RCC 7860 (cell line): Measurements from ENCODE around the gene SLC22A1.
"Not testable (repeated sequence)": the region's sequence is repeated elsewhere in the genome, so short reads cannot be mapped to it uniquely, and the experiment has no call there.

Experiments used
- DNase-seq: peaks from one replicate; pipeline ENCODE4 v3.0.0-alpha.2; 2015; ENCODE audit warnings: low spot score
- FAIRE-seq: peaks from 2 replicates; lab custom pipeline; 2012; peaks lifted over from hg19 to GRCh38; lab: Jason Lieb, UNC

Gene SLC22A1

GRCh38 chr6:160165928-160166327, 44.3 kb downstream of the SLC22A1 start:
- not testable (repeated sequence) for FAIRE-seq, DNase-seq

DNA sequence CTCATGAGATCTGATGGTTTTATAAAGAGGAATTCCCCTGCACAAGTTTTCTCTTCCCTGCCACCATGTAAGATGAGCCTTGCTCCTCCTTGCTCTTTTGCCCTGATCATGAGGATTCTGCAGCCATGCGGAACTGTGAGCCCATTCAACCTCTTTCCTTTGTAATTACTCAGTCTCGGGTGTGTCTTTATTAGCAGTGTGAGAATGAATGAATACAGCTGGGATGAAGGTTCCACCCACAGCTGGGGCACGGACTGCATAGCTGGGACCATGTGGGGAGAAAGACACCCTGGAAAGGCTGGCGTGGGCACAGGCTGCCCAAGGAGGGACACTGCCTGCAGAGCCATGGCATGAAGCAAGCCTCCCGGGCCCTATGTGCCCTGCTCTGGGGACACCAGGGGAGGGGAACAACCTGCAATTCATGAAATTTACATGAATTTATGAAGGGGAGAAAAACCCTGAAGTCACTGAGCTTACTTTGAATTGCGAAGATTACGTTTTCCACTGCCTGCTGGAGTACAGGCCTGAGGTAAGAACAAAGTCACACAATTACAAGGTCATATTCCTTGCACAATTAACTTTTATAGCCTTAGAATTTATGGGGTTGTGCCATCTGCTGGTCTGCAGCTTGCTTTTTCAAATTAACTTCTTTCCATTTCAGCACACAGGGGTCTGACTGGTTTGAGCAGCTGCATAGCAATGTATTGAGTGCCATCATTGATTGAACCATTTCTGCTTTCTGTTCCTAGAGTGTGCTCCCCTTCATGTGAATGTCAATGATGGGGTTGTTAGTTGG, 46.2 kb downstream of the SLC22A1 start:
- DNase-seq (peak; percentile 43), FAIRE-seq (no peak)

GRCh38 chr6:160170018-160170680, 48.5 kb downstream of the SLC22A1 start:
- FAIRE-seq (no peak), DNase-seq (no peak)

DNA sequence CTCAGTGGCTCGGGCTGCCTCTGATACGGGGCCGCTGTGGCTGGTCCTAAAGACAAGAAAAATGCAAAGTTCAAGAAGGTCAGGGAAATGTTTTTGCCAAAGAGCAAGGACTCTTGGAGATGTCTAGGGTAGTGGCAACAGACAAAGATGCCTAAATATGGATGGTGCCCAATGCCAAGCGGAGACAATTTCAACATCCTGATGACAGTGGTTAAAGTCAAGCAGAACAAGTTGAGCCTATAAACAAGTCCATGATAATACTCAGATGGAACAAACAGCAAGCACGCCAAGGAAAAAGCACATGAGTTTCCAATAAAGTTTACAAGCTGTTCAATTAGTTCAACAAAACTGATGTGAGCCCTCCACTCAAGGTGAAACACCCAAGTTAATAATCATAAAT, 51.1 kb downstream of the SLC22A1 start:
- FAIRE-seq (no peak), DNase-seq (no peak)

DNA sequence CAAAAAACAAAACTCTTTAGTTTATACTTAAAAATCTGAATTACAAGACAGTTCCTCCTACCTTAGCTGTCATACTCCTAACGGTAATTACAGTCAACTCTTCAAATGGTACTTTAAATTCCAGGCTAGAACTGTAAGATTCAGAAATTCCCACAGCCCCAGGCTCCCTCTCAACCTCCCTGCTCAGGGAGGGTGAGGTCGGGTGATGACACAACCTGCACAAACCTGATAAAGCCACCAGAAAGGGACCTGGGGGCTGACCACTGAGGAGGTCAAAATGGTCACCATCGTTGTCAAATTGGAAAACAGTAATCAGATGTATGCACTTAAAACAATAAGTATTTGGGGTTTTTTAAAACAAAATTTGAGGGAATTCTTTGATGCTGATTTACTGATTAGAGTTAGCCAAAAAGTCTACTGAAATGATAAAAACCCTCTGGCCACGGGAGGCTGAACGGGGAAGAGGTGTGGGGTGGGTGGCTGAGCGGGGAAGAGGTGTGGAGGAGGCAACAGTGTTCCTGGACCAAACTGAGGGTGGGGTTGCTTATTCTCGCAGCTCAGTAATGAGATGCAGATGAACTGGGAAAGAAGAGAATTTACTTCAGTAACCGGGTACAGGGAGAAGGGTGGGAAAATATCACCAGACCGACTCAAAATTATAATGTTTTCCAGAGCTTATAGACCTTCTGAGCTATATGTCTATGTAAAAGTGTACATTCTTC, 52.4 kb downstream of the SLC22A1 start:
- no peak for DNase-seq
- FAIRE-seq, result no peak

DNA sequence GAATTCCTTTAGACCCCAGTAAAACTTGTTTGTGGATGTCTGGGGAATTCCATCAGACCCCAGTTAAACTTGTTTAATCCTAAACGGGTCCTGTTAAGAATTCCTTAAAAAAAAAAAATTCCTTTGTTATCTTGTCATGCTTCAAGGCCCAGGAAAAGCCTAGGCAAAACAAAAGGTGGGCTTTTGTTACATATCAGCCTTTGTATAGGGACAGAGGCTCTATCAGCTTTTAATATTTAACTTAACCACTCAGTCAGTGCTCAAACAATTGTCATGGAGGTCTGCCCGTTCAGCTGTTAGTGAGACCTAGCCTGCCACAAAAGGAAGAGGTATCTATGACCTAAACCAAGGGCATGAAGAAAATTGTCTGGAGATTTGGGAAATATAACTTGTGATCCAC, 53.1 kb downstream of the SLC22A1 start:
- peak; percentile 41 for DNase-seq
- peak; percentile 74 for FAIRE-seq

DNA sequence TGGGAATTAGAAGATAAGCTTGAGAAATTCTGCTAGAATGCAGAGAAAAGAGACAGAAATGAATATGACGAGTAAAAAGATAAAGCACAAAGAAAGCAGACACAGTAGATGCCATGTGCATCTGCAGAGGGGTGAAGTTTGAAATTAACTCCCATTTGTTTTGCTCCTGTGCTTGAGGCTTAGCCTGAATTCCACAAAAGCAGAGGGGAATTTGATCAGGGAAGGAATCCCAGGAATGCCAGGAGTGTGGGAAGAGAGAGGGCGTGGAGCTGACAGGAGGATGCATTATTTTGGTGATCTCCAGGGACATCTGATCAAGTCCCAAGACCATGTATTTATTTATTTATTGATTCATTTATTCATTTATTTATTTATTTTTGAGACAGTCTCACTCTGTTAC, 55.6 kb downstream of the SLC22A1 start:
- FAIRE-seq (no peak), DNase-seq (no peak)

DNA sequence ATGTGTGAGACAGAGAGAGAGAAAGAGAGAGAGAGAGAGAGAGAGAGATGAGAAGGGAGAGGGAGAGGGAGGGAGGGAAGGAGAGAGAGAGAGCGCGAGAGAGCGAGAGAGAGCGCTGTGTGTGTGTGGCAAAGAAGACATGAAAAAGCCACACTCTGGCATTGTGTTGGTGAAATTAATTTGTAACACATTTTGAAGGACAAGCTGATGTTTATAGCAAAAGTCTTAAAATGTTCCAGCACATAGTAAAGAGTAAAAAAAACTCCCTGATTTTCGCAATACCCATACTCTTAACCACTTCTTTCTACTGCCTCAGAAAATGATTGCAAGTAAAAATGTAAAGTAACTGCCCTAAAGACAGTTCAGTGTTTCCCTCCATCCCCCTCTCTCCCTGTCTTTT, 56.7 kb downstream of the SLC22A1 start:
- no peak for FAIRE-seq
- no peak for DNase-seq

- no peak for FAIRE-seq
- no peak for DNase-seq
Observed at GRCh38 chr6:160180706-160181105, 59.1 kb downstream of the SLC22A1 start.

DNA sequence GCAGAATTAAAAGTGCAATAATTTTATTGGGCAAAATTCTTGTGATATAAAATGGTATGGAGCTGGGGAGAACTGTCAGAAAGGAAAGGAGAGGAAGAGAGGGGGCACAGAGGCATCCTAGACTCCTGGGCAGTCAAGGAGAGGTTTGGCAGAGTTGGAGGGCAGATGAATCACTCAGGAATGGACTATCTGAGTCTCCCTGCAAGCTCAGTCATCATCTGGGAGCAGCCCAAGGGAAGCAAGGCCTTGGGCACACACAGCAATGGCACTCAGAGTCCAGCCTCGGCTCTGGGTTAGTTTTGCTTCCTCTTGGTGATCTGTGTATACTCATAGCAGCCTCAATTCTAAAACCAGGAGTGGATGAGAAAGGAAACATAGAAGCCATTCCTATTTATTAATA, 67.2 kb downstream of the SLC22A1 start:
- FAIRE-seq, result no peak
- peak; percentile 30 for DNase-seq

- FAIRE-seq, result no peak
- DNase-seq, result no peak
Observed at GRCh38 chr6:160190081-160190480, 68.5 kb downstream of the SLC22A1 start.

DNA sequence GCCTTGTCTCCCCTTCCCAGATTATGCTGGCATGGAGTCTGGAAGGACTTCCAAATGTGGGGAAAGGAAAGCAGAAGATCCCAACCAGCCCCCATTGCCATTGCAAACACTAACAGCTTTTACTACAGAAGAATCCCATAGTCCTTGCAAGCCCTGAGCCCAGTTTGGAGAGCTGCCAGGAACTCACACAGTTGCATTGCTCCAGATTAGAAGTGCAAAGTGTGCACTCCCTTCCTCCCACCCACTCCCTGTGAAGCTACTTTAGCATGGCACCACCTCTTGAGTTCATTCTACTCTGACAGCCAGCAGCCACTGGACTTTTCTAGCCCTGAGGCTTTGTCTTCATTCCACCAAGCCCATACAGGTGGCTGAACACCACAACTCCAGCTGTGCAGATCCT, 69.4 kb downstream of the SLC22A1 start:
- FAIRE-seq (no peak), DNase-seq (no peak)

DNA sequence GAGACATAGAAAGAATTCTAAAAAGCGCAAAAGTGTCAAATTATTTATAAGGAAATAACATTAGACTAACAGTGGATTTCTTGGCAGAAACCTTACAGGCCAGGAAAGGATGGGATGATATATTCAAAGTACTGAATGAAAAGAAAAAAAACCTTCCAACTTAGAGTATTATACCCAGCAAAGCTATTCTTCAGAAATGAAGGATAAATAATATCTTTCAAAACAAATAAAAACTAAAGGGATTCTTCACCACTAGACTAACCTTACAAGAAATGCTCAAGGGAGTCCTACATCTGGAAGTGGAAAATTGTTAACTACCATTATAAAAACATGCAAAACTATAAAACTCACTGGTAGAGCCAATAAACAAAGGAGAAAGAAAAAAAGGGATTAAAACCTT, 71.2 kb downstream of the SLC22A1 start:
- DNase-seq, result no peak
- no peak for FAIRE-seq

DNA sequence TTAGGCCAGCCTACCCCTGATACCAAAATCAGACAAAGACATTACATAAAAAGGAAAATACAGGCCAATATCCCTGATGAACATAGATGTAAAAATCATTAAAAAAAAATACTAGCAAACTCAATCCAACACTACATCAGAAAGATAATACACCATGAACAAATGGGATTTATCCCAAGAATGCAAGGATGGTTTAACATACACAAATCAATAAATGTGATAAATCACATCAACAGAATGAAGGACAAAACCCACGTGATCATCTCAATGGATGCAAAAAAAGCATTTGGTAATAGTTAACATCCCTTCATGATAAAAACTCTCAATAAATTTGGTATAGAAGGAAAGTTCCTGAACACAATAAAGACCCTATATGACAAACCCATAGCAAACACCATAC, 73.2 kb downstream of the SLC22A1 start:
- FAIRE-seq (no peak), DNase-seq (no peak)

DNA sequence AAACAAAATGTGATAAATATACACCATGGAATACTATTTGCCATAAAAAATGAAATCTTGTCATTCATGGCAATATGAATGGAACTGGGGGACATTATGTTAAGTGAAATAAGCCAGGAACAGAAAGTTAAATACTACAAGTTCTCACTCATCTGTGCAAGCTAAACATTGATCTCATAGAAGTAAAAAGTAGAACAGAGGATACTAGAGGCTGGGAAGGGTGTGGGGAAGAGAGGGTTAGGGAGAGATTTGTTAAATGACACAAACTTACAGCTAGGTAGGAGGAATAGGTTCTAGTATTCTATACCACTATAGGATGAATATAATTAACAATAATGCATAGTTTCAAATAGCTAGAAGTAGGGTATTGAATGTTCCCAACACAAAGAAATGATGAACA, 76.0 kb downstream of the SLC22A1 start:
- FAIRE-seq, result no peak
- no peak for DNase-seq

- FAIRE-seq (peak; percentile 84), DNase-seq (peak; percentile 54)
Observed at GRCh38 chr6:160198606-160199211, 77.1 kb downstream of the SLC22A1 start.

DNA sequence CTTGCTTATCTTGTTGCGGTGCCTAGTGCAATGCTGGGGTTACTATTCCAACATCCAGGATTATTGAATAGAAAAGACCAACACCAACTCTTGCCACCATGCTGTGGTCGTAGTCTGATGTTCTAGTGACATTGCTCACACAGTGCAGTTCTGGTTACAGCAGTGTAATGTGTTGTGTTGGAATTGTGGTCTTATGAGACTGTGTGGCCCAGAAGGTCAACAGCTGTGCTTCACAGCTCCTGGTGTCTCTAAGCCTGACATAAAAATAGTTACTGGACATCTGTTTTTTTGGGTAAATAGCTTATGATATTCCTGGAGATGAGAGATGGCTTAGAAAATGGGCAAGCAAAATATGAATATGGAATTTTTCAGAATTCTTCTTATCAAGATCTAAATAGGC, 79.4 kb downstream of the SLC22A1 start:
- DNase-seq (no peak), FAIRE-seq (no peak)

DNA sequence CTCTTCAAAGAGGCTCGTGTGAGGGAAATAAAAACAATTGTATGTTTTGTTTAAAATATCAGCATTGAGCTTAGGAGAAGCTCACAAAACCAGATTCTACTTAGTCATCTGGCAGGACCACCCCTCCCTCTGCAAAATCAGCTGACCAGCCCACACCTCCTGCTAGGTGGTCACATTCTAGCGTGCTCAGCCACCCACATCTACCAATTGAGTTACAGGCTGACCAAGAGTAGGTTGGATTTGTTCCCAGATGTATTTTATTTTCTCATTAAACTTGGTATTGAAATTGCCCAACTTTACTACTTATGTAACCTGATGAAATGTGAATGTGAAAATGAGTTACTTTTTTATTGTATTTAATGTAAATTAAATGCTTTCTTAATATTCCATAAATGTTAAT, 80.8 kb downstream of the SLC22A1 start:
- FAIRE-seq (peak; percentile 76), DNase-seq (no peak)

DNA sequence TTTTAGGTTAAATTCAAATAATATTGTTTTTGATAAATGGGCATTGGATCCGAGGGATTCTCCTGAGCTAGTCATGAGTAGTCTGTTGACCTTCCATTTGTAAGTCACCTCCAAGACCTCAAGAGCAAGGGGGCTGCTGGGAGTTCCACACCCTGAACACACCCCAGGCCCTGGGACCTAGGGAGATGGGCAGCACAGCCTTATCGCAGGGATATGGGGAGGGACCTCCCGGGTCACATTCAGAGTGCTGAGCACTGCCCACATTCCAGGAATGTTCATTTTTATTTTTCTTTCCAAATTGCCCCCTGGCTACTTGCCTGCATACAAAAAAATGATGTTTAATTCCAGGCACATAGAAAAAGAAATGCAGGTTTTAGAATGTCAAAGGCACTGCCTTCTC, 81.5 kb downstream of the SLC22A1 start:
- no peak for DNase-seq
- FAIRE-seq, result no peak

DNA sequence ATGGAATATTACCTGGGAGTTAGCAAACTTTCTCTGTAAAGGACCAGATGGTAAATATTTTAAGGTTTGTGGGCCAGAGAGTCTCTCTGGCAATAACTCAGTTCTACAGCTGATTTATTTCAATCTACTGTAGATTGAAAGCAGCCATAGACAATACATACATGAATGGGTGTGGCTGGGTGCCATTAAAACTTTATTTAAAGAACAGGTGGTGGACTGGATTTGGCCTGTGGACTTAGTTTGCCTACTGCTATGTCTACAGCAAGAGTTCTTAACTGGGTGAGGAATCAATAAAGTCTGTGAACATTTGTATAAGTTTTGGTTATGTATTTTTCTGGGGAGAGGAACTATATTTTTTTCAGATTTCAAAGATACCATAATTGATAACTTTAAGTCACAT, 81.9 kb downstream of the SLC22A1 start:
- FAIRE-seq (no peak), DNase-seq (no peak)

DNA sequence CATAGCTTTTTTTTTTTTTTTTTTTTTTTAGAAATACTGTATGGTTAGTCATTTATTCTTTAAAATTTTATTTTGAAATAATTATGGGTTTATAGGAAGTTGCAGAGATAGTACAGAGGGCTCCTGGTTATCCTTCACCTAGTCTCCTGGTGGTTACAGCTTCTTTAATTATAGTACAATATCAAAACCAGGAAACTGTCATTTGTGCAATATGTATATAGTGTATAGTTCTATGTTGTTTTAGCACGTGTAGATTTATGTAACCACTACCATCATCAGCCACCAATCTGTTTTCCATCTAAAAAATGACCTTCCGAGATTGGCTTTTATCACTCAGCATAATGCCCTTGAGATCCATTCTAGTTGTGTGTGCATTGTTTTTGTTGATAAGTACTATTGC, 82.3 kb downstream of the SLC22A1 start:
- FAIRE-seq (no peak), DNase-seq (no peak)
